ENCODE results near the gene DGUOK. TPM values are rescaled to one million over a fixed set of nuclear protein-coding genes. Genes with fewer than 3 reads are reported as not detected.

DGUOK gene
- total and polyA plus RNA-seq, 2 experiments from 2014 or later, result 50.9 to 116 TPM

- H3K79me2 ChIP-seq (ENCODE audit: insufficient read depth), result peaks cover 87% of the 10 kb centered on the region
- no peak overlapping the region for H3K9ac ChIP-seq
- peaks cover 26% of the 10 kb centered on the region for H3K4me1 ChIP-seq (ENCODE audit: insufficient read depth)
- H3K9me2 ChIP-seq (ENCODE audit: insufficient read depth), result no peaks in the 10 kb centered on the region
- H3K9me3 ChIP-seq (ENCODE audit: low read depth), result no peaks in the 10 kb centered on the region
- peaks cover 23% of the 10 kb centered on the region; the same call in 1 of the 2 replicates for H3K36me3 ChIP-seq (ENCODE audit: low read depth)
- H2AFZ ChIP-seq, result no peak overlapping the region
- in situ Hi-C loops (cut with MboI), result no loop called here
- TF ChIP-seq EZH2 (IDR thresholded peaks at IDR 0.05; ENCODE audit: insufficient read depth, poor library complexity, severe bottlenecking) (no peak), EZH2phosphoT487 (IDR thresholded peaks at IDR 0.05; ENCODE audit: insufficient read depth, low read depth) (no peak)
- no peak overlapping the region for H3K27ac ChIP-seq
- no peaks in the 10 kb centered on the region for H3K27me3 ChIP-seq (replicated peaks; ENCODE audit: insufficient read depth)
- H3K4me3 ChIP-seq, result no peak overlapping the region
- WGBS, 2 experiments (ENCODE audit: low coverage in 1 of 2, low lambda C conversion rate in 2 of 2, missing lambda C conversion rate in 2 of 2), result 94 to 98% methylated on average over 2 of the region's 2 CpGs
- H3F3A ChIP-seq (ENCODE audit: insufficient read depth), result peaks cover 34% of the 10 kb centered on the region
- H3K4me2 ChIP-seq (ENCODE audit: unreplicated experiment), result no peak overlapping the region
- DNase-seq, result no peak
- peaks cover 48% of the 10 kb centered on the region for H4K20me1 ChIP-seq (ENCODE audit: insufficient read depth)
Observed at GRCh38 chr2:73942664-73943063, 16.0 kb downstream of the DGUOK start.

GRCh38 chr2:73944714-73945113 is 18.0 kb downstream of the DGUOK start:
- Histone ChIP-seq H3K9ac (no peak overlapping the region), H3F3A (ENCODE audit: insufficient read depth) (peaks cover 15% of the 10 kb centered on the region), H3K27ac (no peak overlapping the region), H4K20me1 (ENCODE audit: insufficient read depth) (peaks cover 38% of the 10 kb centered on the region), H3K4me2 (ENCODE audit: unreplicated experiment) (no peak overlapping the region), H3K9me3 (ENCODE audit: low read depth) (no peaks in the 10 kb centered on the region), H3K4me1 (ENCODE audit: insufficient read depth) (peaks cover 7% of the 10 kb centered on the region; the same call in 1 of the 2 replicates), H3K27me3 (replicated peaks; ENCODE audit: insufficient read depth) (no peaks in the 10 kb centered on the region), H3K79me2 (ENCODE audit: insufficient read depth) (peaks cover 79% of the 10 kb centered on the region), H3K4me3 (no peak overlapping the region), H2AFZ (no peak overlapping the region), H3K36me3 (ENCODE audit: low read depth) (peaks cover 41% of the 10 kb centered on the region), H3K9me2 (ENCODE audit: insufficient read depth) (no peaks in the 10 kb centered on the region)
- WGBS, 2 experiments (ENCODE audit: low coverage in 1 of 2, low lambda C conversion rate in 2 of 2, missing lambda C conversion rate in 2 of 2), result 88 to 95% methylated on average over 4 of the region's 4 CpGs
- TF ChIP-seq EZH2 (IDR thresholded peaks at IDR 0.05; ENCODE audit: insufficient read depth, poor library complexity, severe bottlenecking), result no peak
- no peak for TF ChIP-seq EZH2phosphoT487 (IDR thresholded peaks at IDR 0.05; ENCODE audit: insufficient read depth, low read depth)
- no peak for DNase-seq
- in situ Hi-C loops (cut with MboI), result no loop called here

- WGBS, 2 experiments (ENCODE audit: low coverage in 1 of 2, low lambda C conversion rate in 2 of 2, missing lambda C conversion rate in 2 of 2), result 94 to 100% methylated on average over 1 of the region's 1 CpG
- no peak overlapping the region for H3K27ac ChIP-seq
- no peak overlapping the region for H3K4me3 ChIP-seq
- H3K4me2 ChIP-seq (ENCODE audit: unreplicated experiment), result no peak overlapping the region
- H3K9me3 ChIP-seq (ENCODE audit: low read depth), result no peaks in the 10 kb centered on the region
- TF ChIP-seq EZH2phosphoT487 (IDR thresholded peaks at IDR 0.05; ENCODE audit: insufficient read depth, low read depth) (no peak), EZH2 (IDR thresholded peaks at IDR 0.05; ENCODE audit: insufficient read depth, poor library complexity, severe bottlenecking) (no peak)
- no peaks in the 10 kb centered on the region for H3K4me1 ChIP-seq (ENCODE audit: insufficient read depth)
- H3K9me2 ChIP-seq (ENCODE audit: insufficient read depth), result no peaks in the 10 kb centered on the region
- no peaks in the 10 kb centered on the region for H3F3A ChIP-seq (ENCODE audit: insufficient read depth)
- H3K9ac ChIP-seq, result no peak overlapping the region
- H4K20me1 ChIP-seq (ENCODE audit: insufficient read depth), result peaks cover 24% of the 10 kb centered on the region; the same call in 1 of the 2 replicates
- DNase-seq, result no peak
- peaks cover 50% of the 10 kb centered on the region for H3K36me3 ChIP-seq (ENCODE audit: low read depth)
- no peak overlapping the region for H2AFZ ChIP-seq
- in situ Hi-C loops (cut with MboI), result no loop called here
- peaks cover 66% of the 10 kb centered on the region for H3K79me2 ChIP-seq (ENCODE audit: insufficient read depth)
- H3K27me3 ChIP-seq (replicated peaks; ENCODE audit: insufficient read depth), result no peaks in the 10 kb centered on the region
Observed at GRCh38 chr2:73946215-73946614, 19.5 kb downstream of the DGUOK start.

GRCh38 chr2:73946666-73947065 is 20.0 kb downstream of the DGUOK start:
- no peak overlapping the region for H3K27ac ChIP-seq
- DNase-seq, result no peak
- peaks cover 62% of the 10 kb centered on the region for H3K79me2 ChIP-seq (ENCODE audit: insufficient read depth)
- H3K9ac ChIP-seq, result no peak overlapping the region
- no peaks in the 10 kb centered on the region for H3K4me1 ChIP-seq (ENCODE audit: insufficient read depth)
- no peak overlapping the region for H2AFZ ChIP-seq
- no peak overlapping the region for H3K4me2 ChIP-seq (ENCODE audit: unreplicated experiment)
- H3K4me3 ChIP-seq, result no peak overlapping the region
- no peaks in the 10 kb centered on the region for H3K27me3 ChIP-seq (replicated peaks; ENCODE audit: insufficient read depth)
- H3K9me2 ChIP-seq (ENCODE audit: insufficient read depth), result no peaks in the 10 kb centered on the region
- 82 to 100% methylated on average over 3 of the region's 3 CpGs for WGBS, 2 experiments (ENCODE audit: low coverage in 1 of 2, low lambda C conversion rate in 2 of 2, missing lambda C conversion rate in 2 of 2)
- H3F3A ChIP-seq (ENCODE audit: insufficient read depth), result no peaks in the 10 kb centered on the region
- peaks cover 55% of the 10 kb centered on the region for H3K36me3 ChIP-seq (ENCODE audit: low read depth)
- H3K9me3 ChIP-seq (ENCODE audit: low read depth), result no peaks in the 10 kb centered on the region
- TF ChIP-seq EZH2 (IDR thresholded peaks at IDR 0.05; ENCODE audit: insufficient read depth, poor library complexity, severe bottlenecking), result no peak
- TF ChIP-seq EZH2phosphoT487 (IDR thresholded peaks at IDR 0.05; ENCODE audit: insufficient read depth, low read depth), result no peak
- H4K20me1 ChIP-seq (ENCODE audit: insufficient read depth), result peaks cover 24% of the 10 kb centered on the region
- in situ Hi-C loops (cut with MboI), result no loop called here
